HepG2 (cell line): Measurements from ENCODE around the gene FAM114A2. TPM values are rescaled to one million over a fixed set of nuclear protein-coding genes. Genes with fewer than 3 reads are reported as not detected.

Experiments used
- ATAC-seq: fragments of 200-7000 bp; cut with Tn5 transposase; 3 replicates; pipeline ENCODE4 v1.9.1; 2020; ENCODE audit warnings: mild to moderate bottlenecking, moderate library complexity
- BruUV-seq: library from RNA; stranded (reverse); fragments of 400-500 nt; replicated peaks from 2 replicates; lab custom pipeline; 2021; lab: Mats Ljungman, UMichigan
- CTCF ChIA-PET: fragments of 300-600 bp; formaldehyde crosslinking; extraction: SDS; loops from one replicate; lab custom pipeline; 2021; ENCODE audit warnings: low total read pairs, inconsistent platforms, low intra/inter-chr PET ratio; lab: Yijun Ruan, JAX
- POLR2A ChIA-PET: fragments of 350-600 bp; sonication (Branson Sonifier 250); formaldehyde crosslinking; loops from one replicate; lab custom pipeline; 2020; ENCODE audit warnings: antibody characterized with exemption, inconsistent platforms; lab: Yijun Ruan, JAX
- DNase-seq: peaks from one replicate; pipeline ENCODE4 v3.0.0-alpha.2; 2015; ENCODE audit warnings: low spot score
- FAIRE-seq: peaks from 3 replicates; lab custom pipeline; 2011; peaks lifted over from hg19 to GRCh38; lab: Jason Lieb, UNC
- H2AFZ ChIP-seq: one replicate; pipeline ENCODE4 v1.6.1; 2011; ENCODE audit warnings: low read length, inconsistent platforms
- H3K27ac ChIP-seq: fragments of 300-600 bp; 3 replicates; pipeline ENCODE4 v1.8.0; 2011; ENCODE audit warnings: mixed run types, mild to moderate bottlenecking, mixed read lengths, low read length, inconsistent platforms; ENCODE audit not compliant: insufficient read depth; ENCODE audit errors: extremely low read length
- H3K27me3 ChIP-seq, 2 experiments: fragments of 200-600 bp in 1 of 2; 2 replicates in 1 of 2; 3 replicates in 1 of 2; pipeline versions ENCODE4 v1.6.0 to v1.8.0; 2011; ENCODE audit warnings: low read length in 2 of 2, mild to moderate bottlenecking in 2 of 2, moderate library complexity in 2 of 2, inconsistent platforms in 1 of 2; ENCODE audit not compliant: insufficient read depth in 2 of 2, control insufficient read depth in 1 of 2
- H3K36me3 ChIP-seq, 2 experiments: fragments of 200-600 bp in 1 of 2; replicated peaks in 1 of 2; 2 replicates in 1 of 2; 3 replicates in 1 of 2; pipeline versions ENCODE4 v1.5.1 to v1.8.0; 2011; ENCODE audit warnings: low read length in 2 of 2, inconsistent platforms in 1 of 2; ENCODE audit not compliant: insufficient read depth in 2 of 2, control insufficient read depth in 1 of 2
- H3K4me1 ChIP-seq: 2 replicates; pipeline ENCODE4 v1.5.1; 2012; ENCODE audit warnings: low read length, inconsistent platforms; ENCODE audit not compliant: insufficient read depth
- H3K4me2 ChIP-seq: 2 replicates; pipeline ENCODE4 v1.6.0; 2011; ENCODE audit warnings: low read depth, low read length, inconsistent platforms
- H3K4me3 ChIP-seq, 3 experiments: fragments of 200-600 bp in 1 of 3; sonication (generic), shearing (Covaris generic) in 1 of 3; replicated peaks in 1 of 3; 2 replicates each; pipeline ENCODE4 v1.5.1; 2011 to 2016; ENCODE audit warnings: low read length in 3 of 3, inconsistent platforms in 2 of 3, low read depth in 2 of 3, mild to moderate bottlenecking in 2 of 3, control low read depth in 1 of 3, mixed read lengths in 1 of 3; ENCODE audit not compliant: insufficient read depth in 1 of 3
- H3K79me2 ChIP-seq: one replicate; pipeline ENCODE4 v1.6.1; 2011; ENCODE audit warnings: low read length, inconsistent platforms; ENCODE audit not compliant: insufficient read depth
- H3K9ac ChIP-seq: 2 replicates; pipeline ENCODE4 v1.6.0; 2011; ENCODE audit warnings: mild to moderate bottlenecking, low read depth, low read length, inconsistent platforms; ENCODE audit not compliant: insufficient read depth
- H3K9me3 ChIP-seq: 2 replicates; pipeline ENCODE4 v1.5.1; 2012; ENCODE audit warnings: mild to moderate bottlenecking, low read length
- H4K20me1 ChIP-seq: 2 replicates; pipeline ENCODE4 v1.6.0; 2011; ENCODE audit warnings: inconsistent platforms, mild to moderate bottlenecking, low read length, moderate library complexity; ENCODE audit not compliant: insufficient read depth
- CEBPG ChIP-seq: IDR thresholded peaks from 2 replicates; pipeline ENCODE4 v1.6.1; 2016
- FOXA3 ChIP-seq: IDR thresholded peaks from 2 replicates; pipeline ENCODE4 v1.6.1; 2016; ENCODE audit warnings: missing genetic modification reagents, missing compliant biosample characterization
- MED13 ChIP-seq: sonication (generic); formaldehyde crosslinking; IDR thresholded peaks from 2 replicates; pipeline ENCODE4 v1.5.0; 2020; ENCODE audit warnings: missing genetic modification reagents
- PPARG ChIP-seq: conservative IDR thresholded peaks from 2 replicates; pipeline ENCODE4 v1.6.1; 2016; ENCODE audit warnings: missing biosample characterization, missing genetic modification reagents
- SRY ChIP-seq: sonication (generic); formaldehyde crosslinking; IDR thresholded peaks from 2 replicates; pipeline ENCODE4 v1.8.0; 2022; ENCODE audit warnings: mild to moderate bottlenecking, missing genetic modification reagents
- ZMYM3 ChIP-seq: sonication (generic); formaldehyde crosslinking; IDR thresholded peaks from 2 replicates; pipeline ENCODE4 v1.5.1; 2020; ENCODE audit warnings: mild to moderate bottlenecking, missing genetic modification reagents
- ZNF34 ChIP-seq: sonication (generic); formaldehyde crosslinking; IDR thresholded peaks from 2 replicates; pipeline ENCODE4 v1.4.0; 2020; ENCODE audit warnings: mild to moderate bottlenecking, missing genetic modification reagents, borderline replicate concordance
- WGBS: methylation state at CpG from one replicate; pipeline ENCODE4 v1.1.6; 2017; ENCODE audit warnings: low lambda C conversion rate; 5-methylcytosine and 5-hydroxymethylcytosine counted together
- in situ Hi-C: cut with HindIII; loops from 2 replicates; pipeline ENCODE4 v1.10.0; 2017; ENCODE audit warnings: low pct_unique_long_range_greater_than_20kb; ENCODE audit not compliant: extremely low pct_ligation_motif_present
- intact Hi-C: fragments of 100-400 bp; cut with micrococcal nuclease; formaldehyde crosslinking; loops from one replicate; pipeline ENCODE4 v1.10.0; 2022; ENCODE audit not compliant: unreplicated experiment
- polyA plus RNA-seq, 8 experiments: library from polyadenylated mRNA; depleted of rRNA in 3 of 8; stranded (reverse) in 7 of 8; unstranded in 1 of 8; fragments of >200 nt; fragmentation: Illumina TruSeq in 4 of 8; extraction: Trizol in 4 of 8; gene quantifications; 2 replicates each; pipeline versions ENCODE4 v1.2.1 to v1.2.3, GENCODE V29; 2011 to 2016; ENCODE audit warnings: low read depth in 4 of 8, missing spikeins in 1 of 8, mixed read lengths in 1 of 8; ENCODE audit not compliant: insufficient read depth in 1 of 8
- total RNA-seq, 5 experiments: library from RNA; depleted of rRNA; stranded (reverse); fragments of >200 nt; fragmentation: Illumina TruSeq; extraction: Trizol; gene quantifications; 2 replicates each; pipeline ENCODE4 v1.2.3, GENCODE V29; 2016; ENCODE audit warnings: low read depth in 1 of 5
- TF ChIP-seq, protein P1 (sequence below): sonication (generic); formaldehyde crosslinking; IDR thresholded peaks from 2 replicates; pipeline ENCODE4 v1.9.0; 2021; ENCODE audit warnings: mild to moderate bottlenecking, missing genetic modification reagents
- TF ChIP-seq, protein P2 (sequence below): sonication (generic); formaldehyde crosslinking; IDR thresholded peaks from 2 replicates; pipeline ENCODE4 v1.4.0; 2020; ENCODE audit warnings: missing genetic modification reagents
- TF ChIP-seq, protein P3 (sequence below): sonication (generic); formaldehyde crosslinking; IDR thresholded peaks from 2 replicates; pipeline ENCODE4 v1.5.1; 2020; ENCODE audit warnings: missing genetic modification reagents, mild to moderate bottlenecking, borderline replicate concordance

Gene FAM114A2
- total and polyA plus RNA-seq, 2 of the 13 experiments (the other 11 are each of a cell fraction or from before 2014, with no cell fraction given): 6.9 to 11.4 TPM

DNA sequence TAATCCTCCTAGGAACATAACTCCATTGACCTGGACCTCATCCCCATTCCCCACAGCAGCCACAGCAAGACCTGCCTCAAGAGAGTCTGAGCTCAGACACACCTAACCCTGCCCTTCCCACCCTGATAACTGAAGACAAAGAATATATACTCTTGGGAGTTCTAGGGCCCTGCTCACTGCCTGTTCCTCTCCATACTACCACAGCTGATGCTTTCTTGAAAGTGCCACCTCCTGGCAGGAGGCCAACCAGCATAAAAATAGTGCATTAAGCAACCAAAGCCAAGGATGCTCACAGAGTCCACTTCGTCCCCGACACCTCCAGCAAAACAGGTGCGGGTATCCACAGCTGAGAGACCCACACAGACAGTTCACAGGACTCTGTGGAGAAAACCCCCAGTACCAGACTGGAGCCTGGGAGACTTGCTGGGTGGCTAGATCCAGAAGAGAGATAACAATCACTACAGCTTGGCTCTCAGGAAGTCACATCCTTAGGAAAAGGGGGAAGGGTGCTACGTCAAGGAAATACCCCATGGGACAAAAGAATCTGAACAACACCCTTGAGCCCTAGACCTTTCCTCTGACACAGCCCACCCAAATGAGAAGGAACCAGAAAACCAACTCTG lies 23.5 kb downstream of the FAM114A2 start (continued):
- TF ChIP-seq, protein P1, sequence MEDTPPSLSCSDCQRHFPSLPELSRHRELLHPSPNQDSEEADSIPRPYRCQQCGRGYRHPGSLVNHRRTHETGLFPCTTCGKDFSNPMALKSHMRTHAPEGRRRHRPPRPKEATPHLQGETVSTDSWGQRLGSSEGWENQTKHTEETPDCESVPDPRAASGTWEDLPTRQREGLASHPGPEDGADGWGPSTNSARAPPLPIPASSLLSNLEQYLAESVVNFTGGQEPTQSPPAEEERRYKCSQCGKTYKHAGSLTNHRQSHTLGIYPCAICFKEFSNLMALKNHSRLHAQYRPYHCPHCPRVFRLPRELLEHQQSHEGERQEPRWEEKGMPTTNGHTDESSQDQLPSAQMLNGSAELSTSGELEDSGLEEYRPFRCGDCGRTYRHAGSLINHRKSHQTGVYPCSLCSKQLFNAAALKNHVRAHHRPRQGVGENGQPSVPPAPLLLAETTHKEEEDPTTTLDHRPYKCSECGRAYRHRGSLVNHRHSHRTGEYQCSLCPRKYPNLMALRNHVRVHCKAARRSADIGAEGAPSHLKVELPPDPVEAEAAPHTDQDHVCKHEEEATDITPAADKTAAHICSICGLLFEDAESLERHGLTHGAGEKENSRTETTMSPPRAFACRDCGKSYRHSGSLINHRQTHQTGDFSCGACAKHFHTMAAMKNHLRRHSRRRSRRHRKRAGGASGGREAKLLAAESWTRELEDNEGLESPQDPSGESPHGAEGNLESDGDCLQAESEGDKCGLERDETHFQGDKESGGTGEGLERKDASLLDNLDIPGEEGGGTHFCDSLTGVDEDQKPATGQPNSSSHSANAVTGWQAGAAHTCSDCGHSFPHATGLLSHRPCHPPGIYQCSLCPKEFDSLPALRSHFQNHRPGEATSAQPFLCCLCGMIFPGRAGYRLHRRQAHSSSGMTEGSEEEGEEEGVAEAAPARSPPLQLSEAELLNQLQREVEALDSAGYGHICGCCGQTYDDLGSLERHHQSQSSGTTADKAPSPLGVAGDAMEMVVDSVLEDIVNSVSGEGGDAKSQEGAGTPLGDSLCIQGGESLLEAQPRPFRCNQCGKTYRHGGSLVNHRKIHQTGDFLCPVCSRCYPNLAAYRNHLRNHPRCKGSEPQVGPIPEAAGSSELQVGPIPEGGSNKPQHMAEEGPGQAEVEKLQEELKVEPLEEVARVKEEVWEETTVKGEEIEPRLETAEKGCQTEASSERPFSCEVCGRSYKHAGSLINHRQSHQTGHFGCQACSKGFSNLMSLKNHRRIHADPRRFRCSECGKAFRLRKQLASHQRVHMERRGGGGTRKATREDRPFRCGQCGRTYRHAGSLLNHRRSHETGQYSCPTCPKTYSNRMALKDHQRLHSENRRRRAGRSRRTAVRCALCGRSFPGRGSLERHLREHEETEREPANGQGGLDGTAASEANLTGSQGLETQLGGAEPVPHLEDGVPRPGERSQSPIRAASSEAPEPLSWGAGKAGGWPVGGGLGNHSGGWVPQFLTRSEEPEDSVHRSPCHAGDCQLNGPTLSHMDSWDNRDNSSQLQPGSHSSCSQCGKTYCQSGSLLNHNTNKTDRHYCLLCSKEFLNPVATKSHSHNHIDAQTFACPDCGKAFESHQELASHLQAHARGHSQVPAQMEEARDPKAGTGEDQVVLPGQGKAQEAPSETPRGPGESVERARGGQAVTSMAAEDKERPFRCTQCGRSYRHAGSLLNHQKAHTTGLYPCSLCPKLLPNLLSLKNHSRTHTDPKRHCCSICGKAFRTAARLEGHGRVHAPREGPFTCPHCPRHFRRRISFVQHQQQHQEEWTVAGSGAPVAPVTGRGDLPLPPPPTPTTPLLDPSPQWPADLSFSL (CRISPR knock-in tag): no peak
- no peak for TF ChIP-seq SRY (CRISPR knock-in tag)

DNA sequence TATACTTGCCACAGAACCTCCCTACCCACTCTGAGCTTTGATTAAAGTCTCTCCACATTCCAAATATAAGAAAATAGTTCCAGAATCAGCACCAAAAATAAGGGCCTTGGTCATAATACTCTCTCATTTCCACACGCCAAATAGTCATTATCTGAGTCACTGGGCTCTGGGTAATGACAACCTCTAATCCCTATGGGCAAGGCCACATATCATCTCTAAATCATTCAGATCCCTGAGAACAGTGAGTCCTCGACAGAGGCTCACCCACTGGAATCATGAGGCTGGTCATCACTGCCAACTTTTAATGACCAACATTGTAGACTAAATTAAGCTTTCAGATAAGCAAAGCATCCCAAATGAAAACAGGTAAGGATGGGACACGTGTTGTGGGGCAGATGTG lies 28.1 kb downstream of the FAM114A2 start:
- 61% methylated on average over 3 of the region's 3 CpGs for WGBS
- ATAC-seq (no peak), FAIRE-seq (no peak), DNase-seq (no peak)
- Histone ChIP-seq H3K9ac (no peak overlapping the region), H3K4me3 (no peak overlapping the region), H4K20me1 (no peaks in the 10 kb centered on the region), H3K36me3 (no peaks in the 10 kb centered on the region), H3K9me3 (no peaks in the 10 kb centered on the region), H3K27me3 (no peaks in the 10 kb centered on the region), H3K27ac (no peak overlapping the region), H3K4me1 (no peaks in the 10 kb centered on the region), H2AFZ (no peak overlapping the region), H3K4me2 (no peak overlapping the region), H3K79me2 (no peaks in the 10 kb centered on the region)
- CTCF ChIA-PET: no interaction called here
- intact Hi-C loops (no loop called here), in situ Hi-C loops (no loop called here)
- no TSS peak for BruUV-seq
- POLR2A ChIA-PET: no interaction called here
- TF ChIP-seq CEBPG (CRISPR knock-in tag) (no peak), PPARG (CRISPR knock-in tag) (no peak), FOXA3 (CRISPR knock-in tag) (no peak), ZNF34 (CRISPR knock-in tag) (no peak), ZMYM3 (CRISPR knock-in tag) (no peak), MED13 (CRISPR knock-in tag) (no peak)
- TF ChIP-seq, protein P2, sequence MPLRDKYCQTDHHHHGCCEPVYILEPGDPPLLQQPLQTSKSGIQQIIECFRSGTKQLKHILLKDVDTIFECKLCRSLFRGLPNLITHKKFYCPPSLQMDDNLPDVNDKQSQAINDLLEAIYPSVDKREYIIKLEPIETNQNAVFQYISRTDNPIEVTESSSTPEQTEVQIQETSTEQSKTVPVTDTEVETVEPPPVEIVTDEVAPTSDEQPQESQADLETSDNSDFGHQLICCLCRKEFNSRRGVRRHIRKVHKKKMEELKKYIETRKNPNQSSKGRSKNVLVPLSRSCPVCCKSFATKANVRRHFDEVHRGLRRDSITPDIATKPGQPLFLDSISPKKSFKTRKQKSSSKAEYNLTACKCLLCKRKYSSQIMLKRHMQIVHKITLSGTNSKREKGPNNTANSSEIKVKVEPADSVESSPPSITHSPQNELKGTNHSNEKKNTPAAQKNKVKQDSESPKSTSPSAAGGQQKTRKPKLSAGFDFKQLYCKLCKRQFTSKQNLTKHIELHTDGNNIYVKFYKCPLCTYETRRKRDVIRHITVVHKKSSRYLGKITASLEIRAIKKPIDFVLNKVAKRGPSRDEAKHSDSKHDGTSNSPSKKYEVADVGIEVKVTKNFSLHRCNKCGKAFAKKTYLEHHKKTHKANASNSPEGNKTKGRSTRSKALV (CRISPR knock-in tag): no peak
- TF ChIP-seq, protein P3, sequence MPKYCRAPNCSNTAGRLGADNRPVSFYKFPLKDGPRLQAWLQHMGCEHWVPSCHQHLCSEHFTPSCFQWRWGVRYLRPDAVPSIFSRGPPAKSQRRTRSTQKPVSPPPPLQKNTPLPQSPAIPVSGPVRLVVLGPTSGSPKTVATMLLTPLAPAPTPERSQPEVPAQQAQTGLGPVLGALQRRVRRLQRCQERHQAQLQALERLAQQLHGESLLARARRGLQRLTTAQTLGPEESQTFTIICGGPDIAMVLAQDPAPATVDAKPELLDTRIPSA (CRISPR knock-in tag): no peak
- TF ChIP-seq, all 625 proteins: peak for 0
